Muscle layer of colon (tissue), 2 donors: ENCODE data around the gene APOE.

Source experiments
- H3K27ac ChIP-seq: one replicate; pipeline ENCODE4 v1.7.0; 2013; ENCODE audit warnings: low read depth, mild to moderate bottlenecking, low read length, moderate library complexity
- H3K27me3 ChIP-seq, 2 donors: one replicate each; pipeline ENCODE4 v1.7.0; 2013; ENCODE audit warnings: low read length in 2 of 2, mild to moderate bottlenecking in 2 of 2; ENCODE audit not compliant: insufficient read depth in 2 of 2, control insufficient read depth in 1 of 2
- H3K36me3 ChIP-seq: one replicate; pipeline ENCODE4 v1.7.0; 2013; ENCODE audit warnings: mild to moderate bottlenecking, low read length; ENCODE audit not compliant: insufficient read depth
- H3K4me1 ChIP-seq: one replicate; pipeline ENCODE4 v1.7.0; 2013; ENCODE audit warnings: mild to moderate bottlenecking, low read length; ENCODE audit not compliant: insufficient read depth
- H3K4me3 ChIP-seq, 2 donors: one replicate each; pipeline ENCODE4 v1.7.0; 2013; ENCODE audit warnings: low read length in 2 of 2, low read depth in 1 of 2, mild to moderate bottlenecking in 1 of 2, moderate library complexity in 1 of 2
- H3K9ac ChIP-seq: one replicate; pipeline ENCODE4 v1.7.0; 2013; ENCODE audit warnings: low read length
- H3K9me3 ChIP-seq: one replicate; pipeline ENCODE4 v1.7.0; 2013; ENCODE audit warnings: mild to moderate bottlenecking, low read length
- donor health status: abdominal sarcoma.
- donor health status: Adenocarcinoma of cecum.

Gene APOE

DNA sequence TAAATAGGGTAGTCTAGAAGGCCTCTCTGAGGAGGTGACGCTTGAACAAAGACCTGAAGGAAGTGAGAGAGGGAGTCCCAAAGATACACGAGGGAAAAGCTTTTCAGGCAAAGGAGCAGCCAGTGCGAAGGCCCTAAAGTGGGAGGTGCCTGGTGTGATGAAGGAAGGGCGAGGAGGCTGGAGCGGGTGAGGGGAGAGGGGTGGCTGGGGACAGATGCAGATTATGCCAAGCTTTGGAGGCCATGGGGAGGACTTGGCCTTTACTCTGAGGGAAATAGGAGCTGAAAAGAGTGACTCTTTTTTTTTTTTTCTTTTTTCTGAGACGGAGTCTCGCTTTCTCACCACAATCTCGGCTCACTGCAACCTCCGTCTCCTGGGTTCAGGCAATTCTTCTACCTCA, 52.5 kb downstream of the APOE start:
- H3K27ac ChIP-seq = no peak overlapping the region
- no peak overlapping the region for H3K4me3 ChIP-seq
- no peak overlapping the region for H3K9ac ChIP-seq
- no peaks in the 10 kb centered on the region for H3K9me3 ChIP-seq
- peaks cover 39% of the 10 kb centered on the region for H3K4me1 ChIP-seq
- peaks cover 14% of the 10 kb centered on the region for H3K36me3 ChIP-seq
- H3K27me3 ChIP-seq = no peaks in the 10 kb centered on the region
